ENCODE results near the gene ME2.
"Not testable (repeated sequence)": the region's sequence is repeated elsewhere in the genome, so short reads cannot be mapped to it uniquely, and the experiment has no call there.

ME2 gene

GRCh38 chr18:50982802-50983179, 103.9 kb downstream of the ME2 start:
- no peak overlapping the region for H3K4me3 ChIP-seq (ENCODE audit: low read depth, low read length)
- TF ChIP-seq, protein P1, sequence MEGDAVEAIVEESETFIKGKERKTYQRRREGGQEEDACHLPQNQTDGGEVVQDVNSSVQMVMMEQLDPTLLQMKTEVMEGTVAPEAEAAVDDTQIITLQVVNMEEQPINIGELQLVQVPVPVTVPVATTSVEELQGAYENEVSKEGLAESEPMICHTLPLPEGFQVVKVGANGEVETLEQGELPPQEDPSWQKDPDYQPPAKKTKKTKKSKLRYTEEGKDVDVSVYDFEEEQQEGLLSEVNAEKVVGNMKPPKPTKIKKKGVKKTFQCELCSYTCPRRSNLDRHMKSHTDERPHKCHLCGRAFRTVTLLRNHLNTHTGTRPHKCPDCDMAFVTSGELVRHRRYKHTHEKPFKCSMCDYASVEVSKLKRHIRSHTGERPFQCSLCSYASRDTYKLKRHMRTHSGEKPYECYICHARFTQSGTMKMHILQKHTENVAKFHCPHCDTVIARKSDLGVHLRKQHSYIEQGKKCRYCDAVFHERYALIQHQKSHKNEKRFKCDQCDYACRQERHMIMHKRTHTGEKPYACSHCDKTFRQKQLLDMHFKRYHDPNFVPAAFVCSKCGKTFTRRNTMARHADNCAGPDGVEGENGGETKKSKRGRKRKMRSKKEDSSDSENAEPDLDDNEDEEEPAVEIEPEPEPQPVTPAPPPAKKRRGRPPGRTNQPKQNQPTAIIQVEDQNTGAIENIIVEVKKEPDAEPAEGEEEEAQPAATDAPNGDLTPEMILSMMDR (IDR thresholded peaks at IDR 0.05; ENCODE audit: control insufficient read depth, extremely low read depth, insufficient read depth): peak; percentile 29; the same call in 1 of the 2 replicates
- DNase-seq (ENCODE audit: low read depth): peak; percentile 79

- H3K4me3 ChIP-seq (ENCODE audit: low read depth, low read length): no peak overlapping the region
- no peak for DNase-seq (ENCODE audit: low read depth)
- TF ChIP-seq, protein P1 (IDR thresholded peaks at IDR 0.05; ENCODE audit: control insufficient read depth, extremely low read depth, insufficient read depth): no peak
Observed at GRCh38 chr18:50986360-50987087, 107.6 kb downstream of the ME2 start.

GRCh38 chr18:50987261-50987660, 108.3 kb downstream of the ME2 start:
- TF ChIP-seq, protein P1 (IDR thresholded peaks at IDR 0.05; ENCODE audit: control insufficient read depth, extremely low read depth, insufficient read depth): no peak
- no peak overlapping the region for H3K4me3 ChIP-seq (ENCODE audit: low read depth, low read length)
- no peak for DNase-seq (ENCODE audit: low read depth)

DNA sequence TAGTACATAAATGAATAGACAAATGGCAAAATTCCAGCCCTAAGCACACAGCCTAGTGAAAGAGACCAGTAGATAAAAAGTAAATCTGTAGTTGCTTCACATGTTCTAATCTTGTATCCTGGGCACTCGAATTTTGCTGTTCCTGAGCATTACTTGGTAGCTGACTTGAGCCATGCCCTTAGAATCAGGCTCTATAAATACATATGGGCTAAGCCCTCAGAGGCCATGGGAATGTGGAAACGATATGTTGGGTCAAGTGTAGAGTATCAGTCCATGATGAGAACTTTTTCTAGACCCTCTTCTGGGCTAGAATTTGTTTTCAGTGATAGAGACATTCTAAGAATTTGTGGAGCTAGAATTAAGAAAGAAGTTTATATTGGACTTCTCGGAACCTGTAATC, 110.8 kb downstream of the ME2 start:
- H3K4me3 ChIP-seq (ENCODE audit: low read depth, low read length): no peak overlapping the region
- TF ChIP-seq, protein P1 (IDR thresholded peaks at IDR 0.05; ENCODE audit: control insufficient read depth, extremely low read depth, insufficient read depth): no peak
- DNase-seq (ENCODE audit: low read depth): no peak

DNA sequence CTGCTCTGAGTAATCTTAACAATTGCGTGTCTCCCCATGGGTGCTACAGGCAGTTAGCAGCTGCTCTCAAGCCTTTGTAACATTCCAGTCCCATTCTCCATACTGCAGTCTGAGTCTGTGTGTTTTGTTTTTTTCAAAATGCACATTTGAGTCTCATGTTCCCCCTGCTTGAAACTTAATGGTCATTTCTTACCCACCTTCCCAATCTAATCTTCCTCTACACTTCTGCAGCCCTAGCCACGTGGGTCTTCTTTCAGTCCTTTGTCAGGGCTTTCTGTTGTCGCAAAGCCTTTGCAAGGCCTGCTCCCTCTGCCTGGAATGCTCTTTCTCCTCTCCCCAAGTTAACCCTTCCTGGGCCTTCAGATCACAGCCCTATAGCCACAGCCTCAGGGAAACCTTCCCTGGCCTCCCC, 113.4 kb downstream of the ME2 start:
- H3K4me3 ChIP-seq (ENCODE audit: low read depth, low read length): no peak overlapping the region
- DNase-seq (ENCODE audit: low read depth): no peak
- TF ChIP-seq, protein P1 (IDR thresholded peaks at IDR 0.05; ENCODE audit: control insufficient read depth, extremely low read depth, insufficient read depth): no peak

DNA sequence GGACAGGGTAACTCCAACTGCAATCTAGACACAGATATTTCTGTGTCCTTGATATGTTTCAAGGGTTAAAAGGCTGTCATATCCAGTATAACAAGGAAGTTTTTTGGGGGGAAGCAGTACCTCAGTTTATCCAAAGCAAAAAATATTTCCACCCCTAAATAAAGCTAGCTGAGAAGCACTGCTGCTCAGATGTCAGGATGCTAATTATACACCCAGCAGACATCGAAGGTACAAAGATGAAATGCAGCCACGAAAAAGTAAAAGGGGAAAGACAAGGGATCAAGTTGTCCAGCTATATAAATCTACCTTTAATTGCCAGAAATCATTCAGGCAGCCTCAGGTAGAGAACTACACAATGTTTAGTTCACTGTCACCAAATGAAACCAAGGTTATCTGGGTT, 115.1 kb downstream of the ME2 start:
- TF ChIP-seq, protein P1 (IDR thresholded peaks at IDR 0.05; ENCODE audit: control insufficient read depth, extremely low read depth, insufficient read depth): no peak
- no peak overlapping the region for H3K4me3 ChIP-seq (ENCODE audit: low read depth, low read length)
- no peak for DNase-seq (ENCODE audit: low read depth)

- not testable (repeated sequence) for H3K4me3 ChIP-seq (ENCODE audit: low read depth, low read length); DNase-seq (ENCODE audit: low read depth)
Observed at GRCh38 chr18:51003174-51003573, 124.3 kb downstream of the ME2 start.
